NCI-H345 treated with DMSO at 0.1 percent for 48 hours (cell line): ENCODE data around the gene LINGO3.

Source experiments
- DNase-seq: peaks from one replicate; lab custom pipeline; 2025; ENCODE audit not compliant: unreplicated experiment; lab: John Stamatoyannopoulos, UW

Gene LINGO3

GRCh38 chr19:2306281-2306806, 1.6 kb downstream of the LINGO3 start:
- DNase-seq = no peak

- DNase-seq = no peak
These were observed 2.3 kb downstream of the LINGO3 start for GRCh38 chr19:2305452-2306280.

- no peak for DNase-seq
These were observed 4.6 kb downstream of the LINGO3 start for GRCh38 chr19:2303211-2303798.

GRCh38 chr19:2302319-2303210, 5.4 kb downstream of the LINGO3 start:
- DNase-seq = no peak

- no peak for DNase-seq
These were observed 7.4 kb downstream of the LINGO3 start for GRCh38 chr19:2300533-2300932.

GRCh38 chr19:2296141-2296540, 11.8 kb downstream of the LINGO3 start:
- no peak for DNase-seq

- no peak for DNase-seq
These were observed 13.1 kb downstream of the LINGO3 start for GRCh38 chr19:2294687-2295335.

GRCh38 chr19:2291185-2291751, 16.7 kb downstream of the LINGO3 start:
- DNase-seq = peak; percentile 35

- peak; percentile 43 for DNase-seq
These were observed 17.3 kb downstream of the LINGO3 start for GRCh38 chr19:2290441-2291184.

GRCh38 chr19:2289714-2290435, 18.1 kb downstream of the LINGO3 start:
- DNase-seq = no peak

- no peak for DNase-seq
These were observed 18.9 kb downstream of the LINGO3 start for GRCh38 chr19:2288818-2289713.

GRCh38 chr19:2288338-2288817, 19.6 kb downstream of the LINGO3 start:
- DNase-seq = peak; percentile 96

GRCh38 chr19:2287585-2288337, 20.2 kb downstream of the LINGO3 start:
- DNase-seq = no peak

- no peak for DNase-seq
These were observed 21.4 kb downstream of the LINGO3 start for GRCh38 chr19:2286402-2287140.

GRCh38 chr19:2283835-2284507, 24.0 kb downstream of the LINGO3 start:
- no peak for DNase-seq

GRCh38 chr19:2282862-2283237, 25.1 kb downstream of the LINGO3 start:
- DNase-seq = no peak
